ENCODE measurements around the gene TRANK1. TPM values are rescaled to one million over a fixed set of nuclear protein-coding genes. Genes with fewer than 3 reads are reported as not detected.
"Not testable (repeated sequence)": the region's sequence is repeated elsewhere in the genome, so short reads cannot be mapped to it uniquely, and the experiment has no call there.

TRANK1 gene
- total and polyA plus RNA-seq, 2 experiments from 2014 or later, result 1.8 to 6.7 TPM

- ATAC-seq (no peak), DNase-seq (ENCODE audit: low spot score) (no peak)
- Histone ChIP-seq H3K4me3 (no peak overlapping the region), H3F3A (replicated peaks; ENCODE audit: low read depth) (no peaks in the 10 kb centered on the region), H3K9me2 (ENCODE audit: insufficient read depth) (peaks cover 3% of the 10 kb centered on the region; the same call in 1 of the 2 replicates), H4K20me1 (replicated peaks; ENCODE audit: insufficient read depth) (no peaks in the 10 kb centered on the region), H3K79me2 (replicated peaks; ENCODE audit: insufficient read depth) (no peaks in the 10 kb centered on the region), H3K4me1 (ENCODE audit: insufficient read depth) (0 out of 2 replicates have a peak, but pooled peaks cover 3% of the 10 kb centered on the region), H3K27me3 (ENCODE audit: insufficient read depth) (no peaks in the 10 kb centered on the region), H2AFZ (no peak overlapping the region), H3K4me2 (no peak overlapping the region), H3K27ac (ENCODE audit: low read depth) (no peak overlapping the region), H3K36me3 (ENCODE audit: insufficient read depth) (no peaks in the 10 kb centered on the region)
- Mint-ChIP-seq H3K4me3 (no peak overlapping the region), H3K4me1 (peaks cover 10% of the 10 kb centered on the region), H3K36me3 (ENCODE audit: low read depth) (no peaks in the 10 kb centered on the region), H3K27me3 (ENCODE audit: insufficient read depth, low read depth, poor library complexity) (peaks cover 4% of the 10 kb centered on the region), H3K9me3 (no peaks in the 10 kb centered on the region), H3K27ac (no peak overlapping the region)
- TF ChIP-seq REST (IDR thresholded peaks at IDR 0.05; ENCODE audit: unreplicated experiment), result no peak
- no peak for TF ChIP-seq ZNF331 (CRISPR knock-in tag; IDR thresholded peaks at IDR 0.05; ENCODE audit: low read depth)
- TF ChIP-seq CREB1 (CRISPR knock-in tag; IDR thresholded peaks at IDR 0.05; ENCODE audit: low read depth), result no peak
Measured at GRCh38 chr3:36956155-36956554, 11.3 kb upstream of the TRANK1 start.

- Histone ChIP-seq H4K20me1 (replicated peaks; ENCODE audit: insufficient read depth) (no peaks in the 10 kb centered on the region), H3K27ac (ENCODE audit: low read depth) (no peak overlapping the region), H3K4me3 (no peak overlapping the region), H3K36me3 (ENCODE audit: insufficient read depth) (no peaks in the 10 kb centered on the region), H3K4me2 (no peak overlapping the region), H3K27me3 (ENCODE audit: insufficient read depth) (no peaks in the 10 kb centered on the region), H2AFZ (no peak overlapping the region), H3K9me2 (ENCODE audit: insufficient read depth) (peaks cover 3% of the 10 kb centered on the region; the same call in 1 of the 2 replicates), H3F3A (replicated peaks; ENCODE audit: low read depth) (no peaks in the 10 kb centered on the region), H3K4me1 (ENCODE audit: insufficient read depth) (peaks cover 3% of the 10 kb centered on the region; the same call in 1 of the 2 replicates), H3K79me2 (replicated peaks; ENCODE audit: insufficient read depth) (no peaks in the 10 kb centered on the region)
- peaks cover 4% of the 10 kb centered on the region for H3K27me3 Mint-ChIP-seq (ENCODE audit: insufficient read depth, low read depth, poor library complexity)
- H3K4me1 Mint-ChIP-seq, result peaks cover 10% of the 10 kb centered on the region
- H3K36me3 Mint-ChIP-seq (ENCODE audit: low read depth), result no peaks in the 10 kb centered on the region
- no peak overlapping the region for H3K27ac Mint-ChIP-seq
- TF ChIP-seq ZNF331 (CRISPR knock-in tag; IDR thresholded peaks at IDR 0.05; ENCODE audit: low read depth), result no peak
- no peak for TF ChIP-seq EZH2phosphoT487 (IDR thresholded peaks at IDR 0.05; ENCODE audit: unreplicated experiment)
- TF ChIP-seq JUNB (IDR thresholded peaks at IDR 0.05; ENCODE audit: unreplicated experiment), result no peak
- H3K9me3 Mint-ChIP-seq, result no peaks in the 10 kb centered on the region
- H3K4me3 Mint-ChIP-seq, result no peak overlapping the region
- ATAC-seq (no peak), DNase-seq (ENCODE audit: low spot score) (no peak)
Measured at GRCh38 chr3:36954452-36955134, 9.7 kb upstream of the TRANK1 start.

- H3K4me3 ChIP-seq; H3K36me3 ChIP-seq (ENCODE audit: insufficient read depth); H3K27ac Mint-ChIP-seq; H3K9me2 ChIP-seq (ENCODE audit: insufficient read depth); H3K4me2 ChIP-seq; H3K4me3 Mint-ChIP-seq; H3K27ac ChIP-seq (ENCODE audit: low read depth); H2AFZ ChIP-seq; H3F3A ChIP-seq (replicated peaks; ENCODE audit: low read depth); H3K4me1 Mint-ChIP-seq; H4K20me1 ChIP-seq (replicated peaks; ENCODE audit: insufficient read depth); H3K79me2 ChIP-seq (replicated peaks; ENCODE audit: insufficient read depth); ATAC-seq; DNase-seq (ENCODE audit: low spot score): not testable (repeated sequence)
- H3K27me3 Mint-ChIP-seq (ENCODE audit: insufficient read depth, low read depth, poor library complexity), result peaks cover 29% of the 10 kb centered on the region
- peaks cover 34% of the 10 kb centered on the region for H3K27me3 ChIP-seq (ENCODE audit: insufficient read depth)
- peaks cover 24% of the 10 kb centered on the region for H3K9me3 Mint-ChIP-seq
- peaks cover 11% of the 10 kb centered on the region for H3K4me1 ChIP-seq (ENCODE audit: insufficient read depth)
- H3K36me3 Mint-ChIP-seq (ENCODE audit: low read depth), result peaks cover 23% of the 10 kb centered on the region
Measured at GRCh38 chr3:36947814-36948213, 3.0 kb upstream of the TRANK1 start.
